Hepatocyte (in vitro differentiated cells): Measurements from ENCODE around the gene SLC38A7. TPM values are rescaled to one million over a fixed set of nuclear protein-coding genes. Genes with fewer than 3 reads are reported as not detected.
A peak's percentile ranks its signal among the peaks of the same experiment; 100 is the strongest.

Experiments
- DNase-seq: peaks from one replicate; pipeline ENCODE4 v3.0.0-alpha.2; 2016; ENCODE audit warnings: low spot score
- H2AFZ ChIP-seq: fragments of 200-600 bp; sonication (generic); 2 replicates; pipeline ENCODE4 v1.6.0; 2016; ENCODE audit warnings: antibody characterized with exemption, mild to moderate bottlenecking
- H3K27ac ChIP-seq: fragments of 200-600 bp; sonication (generic); 2 replicates; pipeline ENCODE4 v1.5.1; 2016; ENCODE audit warnings: mild to moderate bottlenecking
- H3K27me3 ChIP-seq: fragments of 200-600 bp; sonication (generic); 2 replicates; pipeline ENCODE4 v1.6.1; 2016
- H3K36me3 ChIP-seq: fragments of 200-600 bp; sonication (generic); replicated peaks from 2 replicates; pipeline ENCODE4 v1.5.1; 2016; ENCODE audit warnings: low read depth; ENCODE audit not compliant: insufficient read depth
- H3K4me1 ChIP-seq: fragments of 200-600 bp; sonication (generic); 2 replicates; pipeline ENCODE4 v1.5.1; 2016; ENCODE audit warnings: mild to moderate bottlenecking, moderate library complexity; ENCODE audit not compliant: insufficient read depth
- H3K4me2 ChIP-seq: fragments of 200-600 bp; sonication (generic); 2 replicates; pipeline ENCODE4 v1.6.0; 2016
- H3K4me3 ChIP-seq: fragments of 200-600 bp; sonication (generic); 2 replicates; pipeline ENCODE4 v1.5.1; 2016; ENCODE audit warnings: mild to moderate bottlenecking
- H3K79me2 ChIP-seq: fragments of 200-600 bp; sonication (generic); 2 replicates; pipeline ENCODE4 v1.6.0; 2017; ENCODE audit warnings: mild to moderate bottlenecking
- H3K9me2 ChIP-seq: fragments of 200-600 bp; sonication (generic); replicated peaks from 2 replicates; pipeline ENCODE4 v1.6.0; 2017; ENCODE audit warnings: mild to moderate bottlenecking; ENCODE audit not compliant: insufficient read depth
- H3K9me3 ChIP-seq: fragments of 200-600 bp; sonication (generic); 2 replicates; pipeline ENCODE4 v1.5.1; 2016; ENCODE audit warnings: low read depth, mild to moderate bottlenecking
- H4K20me1 ChIP-seq: fragments of 200-600 bp; sonication (generic); 2 replicates; pipeline ENCODE4 v1.6.0; 2016; ENCODE audit warnings: mild to moderate bottlenecking; ENCODE audit not compliant: insufficient read depth, poor library complexity, severe bottlenecking
- EZH2 ChIP-seq: fragments of 200-600 bp; sonication (generic); IDR thresholded peaks from 2 replicates; pipeline ENCODE4 v1.6.1; 2016; ENCODE audit warnings: antibody characterized with exemption, mild to moderate bottlenecking, borderline replicate concordance
- EZH2phosphoT487 ChIP-seq: fragments of 200-600 bp; sonication (generic); IDR thresholded peaks from one replicate; pipeline ENCODE4 v1.6.1; 2018; ENCODE audit warnings: antibody characterized with exemption, mild to moderate bottlenecking, low read depth, moderate library complexity; ENCODE audit not compliant: unreplicated experiment, severe bottlenecking
- WGBS: methylation state at CpG from one replicate; pipeline ENCODE4 v1.1.6; 2016; ENCODE audit warnings: low lambda C conversion rate; ENCODE audit errors: missing lambda C conversion rate; 5-methylcytosine and 5-hydroxymethylcytosine counted together
- polyA plus RNA-seq: library from polyadenylated mRNA; unstranded; fragments of >200 nt; fragmentation: Nextera tagmentation; extraction: Ambion mirVana; gene quantifications from 2 replicates; pipeline ENCODE4 v1.2.1, GENCODE V29; 2016
- total RNA-seq: library from RNA; depleted of rRNA; stranded (reverse); fragments of >200 nt; gene quantifications from 2 replicates; pipeline ENCODE4 v1.2.3, GENCODE V29; 2014
- TF ChIP-seq, protein P1 (sequence below): fragments of 200-600 bp; sonication (generic); IDR thresholded peaks from 2 replicates; pipeline ENCODE4 v1.5.1; 2016; ENCODE audit warnings: antibody characterized with exemption, mild to moderate bottlenecking; ENCODE audit not compliant: poor library complexity

SLC38A7 gene
- total and polyA plus RNA-seq, 2 experiments from 2014 or later: 32.5 to 36.7 TPM

DNA sequence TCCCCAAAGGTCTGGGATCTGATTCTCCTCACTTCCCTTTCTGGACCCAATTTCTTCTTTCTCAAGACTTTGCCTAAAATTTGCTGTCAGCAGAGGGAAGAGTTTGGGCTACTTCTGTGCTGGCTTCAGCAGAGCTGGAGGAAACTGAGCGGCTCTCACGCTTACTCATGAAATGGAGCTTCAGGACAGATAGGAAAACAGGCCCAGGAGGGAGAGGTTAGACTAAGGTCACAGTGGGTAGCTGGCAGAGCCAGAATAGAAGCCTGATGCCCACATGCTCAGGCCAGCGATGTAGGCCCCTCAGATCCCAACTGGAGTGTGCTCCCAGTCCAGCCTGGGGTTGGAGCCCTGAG, 593 bp downstream of the SLC38A7 start:
- Histone ChIP-seq H3K4me3 (peak overlapping the region; percentile 65), H3K27me3 (no peaks in the 10 kb centered on the region), H4K20me1 (no peaks in the 10 kb centered on the region), H3K9me3 (no peaks in the 10 kb centered on the region), H3K9me2 (no peaks in the 10 kb centered on the region), H3K4me2 (peak overlapping the region; percentile 94), H3K36me3 (no peaks in the 10 kb centered on the region), H3K27ac (peak overlapping the region; percentile 13), H2AFZ (peak overlapping the region; percentile 91), H3K4me1 (peaks cover 12% of the 10 kb centered on the region), H3K79me2 (peaks cover 21% of the 10 kb centered on the region)
- 34% methylated on average over 3 of the region's 3 CpGs for WGBS
- DNase-seq: peak; percentile 32
- TF ChIP-seq, protein P1, sequence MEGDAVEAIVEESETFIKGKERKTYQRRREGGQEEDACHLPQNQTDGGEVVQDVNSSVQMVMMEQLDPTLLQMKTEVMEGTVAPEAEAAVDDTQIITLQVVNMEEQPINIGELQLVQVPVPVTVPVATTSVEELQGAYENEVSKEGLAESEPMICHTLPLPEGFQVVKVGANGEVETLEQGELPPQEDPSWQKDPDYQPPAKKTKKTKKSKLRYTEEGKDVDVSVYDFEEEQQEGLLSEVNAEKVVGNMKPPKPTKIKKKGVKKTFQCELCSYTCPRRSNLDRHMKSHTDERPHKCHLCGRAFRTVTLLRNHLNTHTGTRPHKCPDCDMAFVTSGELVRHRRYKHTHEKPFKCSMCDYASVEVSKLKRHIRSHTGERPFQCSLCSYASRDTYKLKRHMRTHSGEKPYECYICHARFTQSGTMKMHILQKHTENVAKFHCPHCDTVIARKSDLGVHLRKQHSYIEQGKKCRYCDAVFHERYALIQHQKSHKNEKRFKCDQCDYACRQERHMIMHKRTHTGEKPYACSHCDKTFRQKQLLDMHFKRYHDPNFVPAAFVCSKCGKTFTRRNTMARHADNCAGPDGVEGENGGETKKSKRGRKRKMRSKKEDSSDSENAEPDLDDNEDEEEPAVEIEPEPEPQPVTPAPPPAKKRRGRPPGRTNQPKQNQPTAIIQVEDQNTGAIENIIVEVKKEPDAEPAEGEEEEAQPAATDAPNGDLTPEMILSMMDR: no peak
- TF ChIP-seq EZH2 (no peak), EZH2phosphoT487 (no peak)

DNA sequence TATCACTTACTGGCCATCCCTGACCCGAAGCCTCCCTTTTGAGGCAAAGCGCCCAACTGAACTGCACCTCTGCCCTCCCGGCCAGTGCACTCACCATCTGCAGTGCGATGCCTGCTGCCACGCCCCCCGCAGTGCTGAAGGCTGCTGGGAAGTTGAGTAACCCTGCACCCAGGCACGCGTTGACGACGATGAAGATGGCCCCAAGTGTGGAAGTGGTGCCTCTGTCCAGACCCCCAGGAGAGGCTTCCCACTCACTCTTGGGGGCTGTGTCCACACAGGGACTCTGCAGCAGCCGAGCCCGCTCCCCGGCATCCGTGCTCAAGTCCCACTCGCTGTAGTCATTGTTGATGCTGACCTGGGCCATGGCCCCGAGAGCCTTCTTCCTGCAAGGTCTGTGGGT, 4.8 kb downstream of the SLC38A7 start:
- H2AFZ ChIP-seq: no peak overlapping the region

DNA sequence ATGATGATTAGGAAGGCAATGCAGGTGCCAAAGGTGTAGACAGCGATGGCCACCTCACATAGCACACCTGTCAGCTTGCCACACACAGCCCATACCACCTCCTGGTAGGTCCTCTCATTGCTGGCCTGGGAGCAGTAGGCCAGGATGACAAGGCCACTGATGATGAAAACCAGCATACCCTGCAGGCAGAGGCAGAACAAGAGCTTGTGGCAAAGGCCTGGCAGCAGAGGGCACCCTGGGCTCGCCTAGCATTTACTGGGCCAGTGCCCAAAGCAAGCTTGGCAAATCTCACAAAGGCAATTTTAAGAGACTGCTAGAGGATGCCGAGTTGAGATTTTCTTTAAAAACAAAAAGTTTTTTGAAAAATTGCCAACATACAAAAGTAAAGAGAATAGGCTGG, 5.9 kb downstream of the SLC38A7 start:
- H3K4me1 ChIP-seq: peaks cover 7% of the 10 kb centered on the region
- 96% methylated on average over 3 of the region's 3 CpGs for WGBS
- H3K79me2 ChIP-seq: peaks cover 14% of the 10 kb centered on the region
- H3K4me3 ChIP-seq: no peak overlapping the region
- H4K20me1 ChIP-seq: no peaks in the 10 kb centered on the region
- TF ChIP-seq, protein P1: no peak
- TF ChIP-seq EZH2 (no peak), EZH2phosphoT487 (no peak)
- H3K27ac ChIP-seq: no peak overlapping the region
- no peak overlapping the region for H3K4me2 ChIP-seq
- no peaks in the 10 kb centered on the region for H3K9me3 ChIP-seq
- H3K27me3 ChIP-seq: no peaks in the 10 kb centered on the region
- no peaks in the 10 kb centered on the region for H3K36me3 ChIP-seq
- H2AFZ ChIP-seq: no peak overlapping the region
- no peaks in the 10 kb centered on the region for H3K9me2 ChIP-seq
- no peak for DNase-seq

More for the DNA sequence above, 4.8 kb downstream of the SLC38A7 start:
- WGBS: 95% methylated on average over 16 of the region's 16 CpGs
- TF ChIP-seq, protein P1: no peak
- TF ChIP-seq EZH2 (no peak), EZH2phosphoT487 (no peak)
- no peaks in the 10 kb centered on the region for H3K9me2 ChIP-seq
- no peak overlapping the region for H3K27ac ChIP-seq
- H4K20me1 ChIP-seq: no peaks in the 10 kb centered on the region
- no peak overlapping the region for H3K4me3 ChIP-seq
- H3K9me3 ChIP-seq: no peaks in the 10 kb centered on the region
- no peak for DNase-seq
- no peaks in the 10 kb centered on the region for H3K36me3 ChIP-seq
- H3K79me2 ChIP-seq: peaks cover 21% of the 10 kb centered on the region
- no peaks in the 10 kb centered on the region for H3K27me3 ChIP-seq
- peaks cover 9% of the 10 kb centered on the region for H3K4me1 ChIP-seq
- H3K4me2 ChIP-seq: no peak overlapping the region

DNA sequence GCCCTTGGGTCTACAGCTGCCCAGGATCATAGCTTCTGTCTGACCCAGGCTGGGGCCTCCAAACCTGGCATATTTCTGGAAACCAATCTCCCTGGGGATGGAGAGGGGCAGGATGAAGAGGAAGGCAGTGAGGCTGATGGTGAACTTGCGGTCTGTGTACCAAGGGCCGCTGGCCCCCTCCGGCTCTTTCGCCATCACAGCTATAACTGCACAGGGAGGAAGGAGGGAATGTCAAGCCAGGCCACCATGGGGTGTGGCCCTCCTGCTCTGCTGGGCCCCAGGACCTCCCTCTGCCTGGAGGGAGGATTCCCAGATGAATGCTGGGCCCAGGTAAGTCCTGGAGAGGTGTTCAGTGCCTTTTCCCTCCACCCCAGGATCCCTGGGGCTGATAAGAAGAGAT, 6.3 kb downstream of the SLC38A7 start:
- TF ChIP-seq, protein P1: no peak
- TF ChIP-seq EZH2 (no peak), EZH2phosphoT487 (no peak)
- no peak overlapping the region for H3K4me2 ChIP-seq
- peaks cover 10% of the 10 kb centered on the region for H3K79me2 ChIP-seq
- H4K20me1 ChIP-seq: no peaks in the 10 kb centered on the region
- no peaks in the 10 kb centered on the region for H3K9me3 ChIP-seq
- no peaks in the 10 kb centered on the region for H3K9me2 ChIP-seq
- H3K4me1 ChIP-seq: peaks cover 2% of the 10 kb centered on the region
- no peak overlapping the region for H2AFZ ChIP-seq
- 98% methylated on average over 4 of the region's 4 CpGs for WGBS
- no peaks in the 10 kb centered on the region for H3K27me3 ChIP-seq
- no peak overlapping the region for H3K4me3 ChIP-seq
- H3K36me3 ChIP-seq: no peaks in the 10 kb centered on the region
- no peak for DNase-seq
- H3K27ac ChIP-seq: no peak overlapping the region
